NCI-H774 (cell line): ENCODE measurements around the gene TEX11.
"Not testable (repeated sequence)": the region's sequence is repeated elsewhere in the genome, so short reads cannot be mapped to it uniquely, and the experiment has no call there.

Source experiments
- DNase-seq: peaks from one replicate; lab custom pipeline; 2025; lab: John Stamatoyannopoulos, UW

Gene TEX11

GRCh38 chrX:70908541-70908940 lies at the start of gene TEX11:
Gene TEX11, minus strand, starts transcription at chrX:70908711. Its CDS starts 922 bp downstream, at chrX:70907789.
- DNase-seq: no peak

GRCh38 chrX:70954871-70955270 lies 46.4 kb upstream of the TEX11 start:
- no peak for DNase-seq

GRCh38 chrX:70924294-70924911 lies 15.9 kb upstream of the TEX11 start:
- DNase-seq: no peak

DNA sequence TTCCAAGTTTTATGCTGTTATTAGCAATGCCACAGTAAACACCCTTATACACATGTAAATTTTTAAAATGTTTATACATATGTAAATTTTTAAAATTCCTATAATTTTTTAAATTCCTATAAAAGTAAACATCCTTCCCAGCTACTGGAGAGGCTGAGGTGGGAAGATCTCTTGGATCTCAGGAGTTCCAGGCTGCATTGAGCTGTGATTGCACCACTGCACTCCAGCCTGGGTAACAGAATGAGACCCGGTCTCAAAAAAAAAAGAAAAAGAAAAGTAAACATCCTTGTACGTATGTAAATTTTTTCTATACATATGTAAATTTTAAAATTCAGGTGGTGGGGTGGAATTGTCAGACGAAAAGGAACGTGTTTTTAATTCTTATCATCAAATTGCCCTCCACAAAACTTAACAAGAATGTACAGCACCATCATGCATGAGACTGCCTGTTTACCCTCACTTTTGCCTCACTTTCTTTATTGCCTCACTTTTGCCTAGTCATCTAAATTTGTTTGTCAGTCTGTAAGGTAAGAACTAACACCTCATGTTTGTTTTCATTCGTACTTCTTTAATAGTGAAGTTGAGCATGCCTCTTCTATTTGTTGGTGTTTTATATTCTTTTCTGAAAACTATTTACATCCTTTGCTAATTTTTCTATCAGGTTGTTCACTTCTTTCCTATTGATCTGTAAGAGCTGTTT lies 14.4 kb upstream of the TEX11 start:
- DNase-seq: no peak

- DNase-seq: no peak
Observed at GRCh38 chrX:70921709-70922352, 13.3 kb upstream of the TEX11 start.

GRCh38 chrX:70916754-70917153 lies 8.2 kb upstream of the TEX11 start:
- DNase-seq: no peak

DNA sequence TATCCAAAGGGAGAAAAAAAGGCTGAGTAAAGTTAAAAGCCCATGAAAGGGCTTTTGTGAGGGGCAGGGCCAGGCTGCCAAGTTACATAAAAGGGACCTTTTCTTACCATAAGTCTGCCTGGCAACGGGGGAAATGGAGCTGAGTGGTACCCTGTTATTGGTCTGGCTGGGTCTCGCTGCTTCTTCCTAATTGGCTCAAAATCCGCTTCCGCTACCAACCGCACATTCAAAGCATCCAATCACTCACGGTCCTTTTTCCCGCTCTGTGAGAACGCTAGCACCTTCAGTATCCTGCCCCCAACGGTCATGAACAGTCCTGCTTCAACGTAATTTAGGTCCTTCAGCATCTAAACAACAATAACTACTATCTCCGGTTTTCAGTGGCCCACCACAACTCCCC lies 611 bp downstream of the TEX11 start:
- DNase-seq: no peak

DNA sequence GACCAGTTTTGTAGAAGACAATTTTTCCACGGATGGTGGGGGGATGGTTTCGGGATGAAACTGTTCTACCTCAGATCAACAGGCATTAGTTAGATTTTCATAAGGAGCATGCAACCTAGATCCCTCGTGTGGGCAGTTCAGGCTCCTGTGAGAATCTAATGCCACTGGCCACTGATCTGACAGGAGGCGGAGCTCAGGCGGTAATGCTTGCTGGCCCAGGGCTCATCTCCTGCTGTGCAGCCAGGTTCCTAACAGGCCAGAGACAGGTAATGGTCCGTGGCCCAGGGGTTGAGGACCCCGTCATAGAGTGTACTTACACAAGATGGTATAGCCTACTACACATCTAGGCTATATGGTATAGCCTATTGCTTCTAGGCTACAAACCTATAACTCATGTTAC lies 7.0 kb downstream of the TEX11 start:
- no peak for DNase-seq

GRCh38 chrX:70890441-70890840 lies 18.1 kb downstream of the TEX11 start:
- not testable (repeated sequence) for DNase-seq

GRCh38 chrX:70878902-70879301 lies 29.6 kb downstream of the TEX11 start:
- DNase-seq: no peak

DNA sequence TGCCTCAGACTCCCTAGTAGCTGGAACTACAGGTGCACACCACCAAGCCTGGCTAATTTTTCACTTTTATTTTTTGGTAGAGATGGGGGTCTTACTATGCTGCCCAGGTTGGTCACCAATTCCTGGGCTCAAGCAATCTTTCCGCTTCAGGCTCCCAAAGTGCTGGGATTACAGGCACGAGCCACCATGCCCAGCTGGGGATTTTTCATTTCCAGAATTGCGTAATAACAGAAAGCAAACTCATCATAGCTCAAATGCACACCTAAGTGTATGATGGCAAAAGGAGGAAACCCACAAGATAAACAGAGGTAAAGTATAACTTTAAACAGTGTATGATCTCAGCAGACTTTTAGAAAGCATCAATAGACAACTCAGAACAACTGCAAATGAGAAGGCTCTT lies 56.2 kb downstream of the TEX11 start:
- DNase-seq: no peak

DNA sequence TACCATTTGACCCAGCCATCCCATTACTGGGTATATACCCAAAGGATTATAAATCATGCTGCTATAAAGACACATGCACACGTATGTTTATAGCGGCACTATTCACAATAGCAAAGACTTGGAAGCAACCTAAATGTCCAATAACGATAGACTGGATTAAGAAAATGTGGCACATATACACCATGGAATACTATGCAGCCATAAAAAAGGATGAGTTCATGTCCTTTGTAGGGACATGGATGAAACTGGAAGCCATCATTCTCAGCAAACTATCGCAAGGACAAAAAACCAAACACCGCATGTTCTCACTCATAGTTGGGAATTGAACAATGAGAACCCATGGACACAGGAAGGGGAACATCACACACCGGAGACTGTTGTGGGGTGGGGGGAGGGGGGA lies 64.4 kb downstream of the TEX11 start:
- DNase-seq: not testable (repeated sequence)

- DNase-seq: not testable (repeated sequence)
Observed at GRCh38 chrX:70843620-70844019, 64.9 kb downstream of the TEX11 start.

- no peak for DNase-seq
Observed at GRCh38 chrX:70834589-70834988, 73.9 kb downstream of the TEX11 start.

- no peak for DNase-seq
Observed at GRCh38 chrX:70826715-70827114, 81.8 kb downstream of the TEX11 start.

- DNase-seq: no peak
Observed at GRCh38 chrX:70825366-70825765, 83.1 kb downstream of the TEX11 start.

DNA sequence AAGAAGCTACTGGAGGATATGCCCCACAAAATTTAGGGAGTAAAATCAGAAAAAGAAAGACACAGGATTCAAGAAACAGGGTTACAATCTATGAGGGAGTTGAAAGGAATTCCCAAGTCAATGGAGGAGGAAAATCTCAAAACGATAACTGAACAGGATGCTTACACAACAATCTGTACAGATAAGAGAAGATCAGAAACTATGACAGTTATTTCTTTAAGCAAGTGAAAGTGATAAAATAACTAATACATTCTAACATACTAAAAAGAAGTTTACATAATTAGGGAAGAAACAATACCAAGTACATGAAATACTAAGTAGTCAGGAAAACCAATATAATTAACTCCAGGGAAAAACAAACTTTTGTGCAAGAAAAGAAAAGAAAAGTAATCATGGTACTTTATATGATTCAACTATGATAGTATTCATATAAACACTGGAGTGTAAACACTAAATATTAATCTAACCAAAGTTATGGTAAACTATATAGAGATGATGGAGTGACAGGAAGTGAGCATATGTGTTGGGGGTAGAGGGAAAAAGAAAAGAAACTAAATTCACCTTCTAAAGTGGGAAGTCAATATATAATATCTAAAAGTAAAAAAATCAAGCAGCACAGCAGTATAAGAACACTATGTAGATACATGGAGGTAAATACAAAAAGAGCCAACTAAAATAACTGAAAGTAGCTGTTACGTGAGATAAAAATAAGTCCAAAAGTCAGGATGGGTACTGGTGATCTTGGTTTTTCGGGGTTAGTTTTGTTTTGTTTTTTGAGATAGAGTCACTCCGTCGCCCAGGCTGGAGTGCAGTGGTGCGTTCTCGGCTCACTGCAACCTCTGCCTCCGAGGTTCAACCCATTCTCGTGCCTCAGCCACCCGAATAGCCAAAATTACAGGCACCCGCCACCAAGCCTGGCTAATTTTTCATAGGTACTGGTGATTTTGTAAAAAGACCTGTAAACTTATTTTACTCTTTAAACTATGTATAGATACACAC lies 99.3 kb downstream of the TEX11 start:
- DNase-seq: no peak

DNA sequence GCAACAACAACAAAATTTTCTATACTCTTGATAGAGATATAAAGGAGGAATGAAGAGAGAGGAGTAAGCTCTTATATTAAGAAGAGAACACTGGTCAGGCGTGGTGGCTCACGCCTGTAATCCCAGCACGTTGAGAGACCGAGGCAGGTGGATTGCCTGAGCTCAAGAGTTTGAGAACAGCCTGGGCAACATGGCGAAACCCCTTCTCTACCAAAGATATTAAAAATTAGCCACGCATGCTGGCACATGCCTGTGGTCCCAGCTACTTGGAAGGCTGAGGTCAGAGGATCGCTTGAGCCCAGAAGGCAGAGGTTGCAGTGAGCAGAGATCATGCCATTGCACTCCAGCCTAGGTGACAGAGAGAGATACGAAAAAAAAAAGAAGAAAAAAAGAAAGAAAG lies 102.4 kb downstream of the TEX11 start:
- DNase-seq: no peak

GRCh38 chrX:70796742-70797141 lies 111.8 kb downstream of the TEX11 start:
- not testable (repeated sequence) for DNase-seq

DNA sequence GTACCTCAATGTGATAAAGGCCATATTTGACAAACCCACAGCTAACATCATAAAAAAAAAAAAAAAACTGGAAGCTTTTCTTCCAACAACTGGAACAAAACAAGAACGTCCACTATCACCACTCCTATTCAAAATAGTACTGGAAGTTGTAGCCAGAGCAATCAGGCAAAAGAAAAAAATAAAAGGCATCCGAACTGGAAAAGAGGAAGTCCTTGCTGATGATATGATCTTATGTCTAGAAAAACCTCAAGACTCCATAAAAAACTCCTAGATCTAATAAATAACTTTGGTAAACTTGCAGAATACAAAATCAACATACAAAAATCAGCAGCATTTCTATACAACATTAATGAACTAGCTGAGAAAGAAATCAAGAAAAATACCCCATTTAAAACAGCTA lies 134.3 kb downstream of the TEX11 start:
- no peak for DNase-seq

GRCh38 chrX:70769659-70770227 lies 138.8 kb downstream of the TEX11 start:
- DNase-seq: no peak

GRCh38 chrX:70762285-70762684 lies 146.2 kb downstream of the TEX11 start:
- DNase-seq: no peak
